GM21381 (cell line): Measurements from ENCODE around the gene DNAJC12.
A peak's percentile ranks its signal among the peaks of the same experiment; 100 is the strongest.
"Not testable (repeated sequence)": the region's sequence is repeated elsewhere in the genome, so short reads cannot be mapped to it uniquely, and the experiment has no call there.

Experiments used
- ATAC-seq: cut with Tn5 transposase; IDR thresholded peaks from one replicate; pipeline ENCODE4 v1.9.1; 2021; ENCODE audit warnings: mild to moderate bottlenecking, moderate library complexity; ENCODE audit not compliant: unreplicated experiment

Gene DNAJC12

GRCh38 chr10:67837541-67838314 is at the start of gene DNAJC12:
DNAJC12 (minus strand) TSS chr10:67838188; CDS start chr10:67838011, 177 bp downstream.
- peak; percentile 52 for ATAC-seq

GRCh38 chr10:67884842-67885670 is 47.1 kb upstream of the DNAJC12 start:
- peak; percentile 52 for ATAC-seq

- peak; percentile 83 for ATAC-seq
Observed at GRCh38 chr10:67884313-67884841, 46.4 kb upstream of the DNAJC12 start, which contains the start of gene SIRT1. SIRT1 (plus strand) TSS chr10:67884656; CDS start chr10:67884722, 66 bp downstream.

GRCh38 chr10:67883710-67884312 is 45.8 kb upstream of the DNAJC12 start:
- ATAC-seq, result no peak

- no peak for ATAC-seq
Observed at GRCh38 chr10:67878133-67878532, 40.1 kb upstream of the DNAJC12 start.

- not testable (repeated sequence) for ATAC-seq
Observed at GRCh38 chr10:67877421-67877820, 39.4 kb upstream of the DNAJC12 start.

GRCh38 chr10:67875340-67876238 is 37.6 kb upstream of the DNAJC12 start:
- ATAC-seq, result no peak

- no peak for ATAC-seq
Observed at GRCh38 chr10:67869996-67870395, 32.0 kb upstream of the DNAJC12 start.

- ATAC-seq, result no peak
Observed at GRCh38 chr10:67868132-67868531, 30.1 kb upstream of the DNAJC12 start.

GRCh38 chr10:67864607-67865371 is 26.8 kb upstream of the DNAJC12 start:
- ATAC-seq, result no peak

- ATAC-seq, result no peak
Observed at GRCh38 chr10:67863094-67863493, 25.1 kb upstream of the DNAJC12 start.

- ATAC-seq, result no peak
Observed at GRCh38 chr10:67861750-67862432, 23.9 kb upstream of the DNAJC12 start.

- no peak for ATAC-seq
Observed at GRCh38 chr10:67858971-67859370, 21.0 kb upstream of the DNAJC12 start.

GRCh38 chr10:67853512-67853911 is 15.5 kb upstream of the DNAJC12 start:
- no peak for ATAC-seq

GRCh38 chr10:67852761-67853160 is 14.8 kb upstream of the DNAJC12 start:
- no peak for ATAC-seq

- no peak for ATAC-seq
Observed at GRCh38 chr10:67851186-67851585, 13.2 kb upstream of the DNAJC12 start.

- ATAC-seq, result peak; percentile 96
Observed at GRCh38 chr10:67849331-67850011, 11.5 kb upstream of the DNAJC12 start.

GRCh38 chr10:67843284-67843683 is 5.3 kb upstream of the DNAJC12 start:
- ATAC-seq, result no peak
